Tibial nerve (tissue), 4 donors: ENCODE measurements around the gene USP11. TPM values are rescaled to one million over a fixed set of nuclear protein-coding genes. Genes with fewer than 3 reads are reported as not detected.

Experiments used
- small RNA-seq: library from RNA; depleted of rRNA; stranded (forward); fragments of <200 nt; gene quantifications from one replicate; pipeline ENCODE3, GENCODE V24; 2016
- total RNA-seq, 4 donors: library from RNA; depleted of rRNA; stranded (reverse); fragments of >200 nt; gene quantifications; one replicate each; pipeline ENCODE4 v1.1.0, GENCODE V29; 2016

The USP11 gene
- total RNA-seq, 4 donors from 2014 or later: 54.6 to 85.8 (median 63.9) TPM

Small RNA genes lying within 50 kb of the gene (small RNA-seq; reads per million reads assigned to genes)
- not detected for gene RN7SL785P

Other genes starting within 250 kb of the USP11 start
- gene RGN, start 154.6 kb upstream of the USP11 start, total RNA-seq: 1 to 10 TPM in 1 of 4 donors, under 1 TPM in 2, not detected in 1; 0.60 to 2.5 (median 0.87) TPM
- 10 to 100 TPM; 45.4 to 78.1 (median 60.5) TPM for gene NDUFB11, start 88.3 kb upstream of the USP11 start, total RNA-seq
- gene RBM10, start 87.8 kb upstream of the USP11 start, total RNA-seq: 10 to 100 TPM; 27.3 to 46.2 (median 33.7) TPM
- gene UBA1, start 39.2 kb upstream of the USP11 start, total RNA-seq: 100 to 1,000 TPM; 124 to 168 (median 144) TPM
- 10 to 100 TPM; 64.9 to 94.2 (median 84.5) TPM for gene CDK16, start 14.3 kb upstream of the USP11 start, total RNA-seq
- gene ZNF157, start 137.6 kb downstream of the USP11 start, total RNA-seq: 1 to 10 TPM in 1 of 4 donors, under 1 TPM in 3; 0.60 to 1.3 (median 0.72) TPM